T-helper 1 cell treated with Interleukin-12 subunit alpha and Interleukin-12 subunit beta and Interleukin-4 antibody, amounts not matched to agents 30 ng/mL and 1 ng/mL, for 36 hours (primary cell): Measurements from ENCODE around the gene RRBP1. TPM values are rescaled to one million over a fixed set of nuclear protein-coding genes. Genes with fewer than 3 reads are reported as not detected.
"Not testable (repeated sequence)": the region's sequence is repeated elsewhere in the genome, so short reads cannot be mapped to it uniquely, and the experiment has no call there.

Experiments used
- intact Hi-C: fragments of 100-400 bp; cut with micrococcal nuclease; formaldehyde crosslinking; loops from one replicate; pipeline ENCODE4 v1.15.1; 2024
- total RNA-seq: library from RNA; stranded (reverse); gene quantifications from 2 replicates; pipeline ENCODE4 v1.2.3, GENCODE V29; 2022

RRBP1 gene
- total RNA-seq, 1 donor from 2014 or later, result 77.1 TPM

- intact Hi-C loops, result no loop called here
These were observed 26.8 kb upstream of the RRBP1 start for GRCh38 chr20:17708675-17709360.

- intact Hi-C loops, result not testable (repeated sequence)
These were observed 25.9 kb upstream of the RRBP1 start for GRCh38 chr20:17707951-17708350.

GRCh38 chr20:17706632-17707031 is 24.6 kb upstream of the RRBP1 start:
- intact Hi-C loops, result no loop called here

- intact Hi-C loops, result no loop called here
These were observed 23.9 kb upstream of the RRBP1 start for GRCh38 chr20:17705916-17706315.

- intact Hi-C loops, result no loop called here
These were observed 22.7 kb upstream of the RRBP1 start for GRCh38 chr20:17704589-17705317.

- intact Hi-C loops, result no loop called here
These were observed 19.8 kb upstream of the RRBP1 start for GRCh38 chr20:17701826-17702225.

- intact Hi-C loops, result no loop called here
These were observed 18.6 kb upstream of the RRBP1 start for GRCh38 chr20:17700637-17701036.

GRCh38 chr20:17699931-17700351 is 17.9 kb upstream of the RRBP1 start, which contains the start of gene BANF2:
TSS of gene BANF2 (plus strand) at chr20:17699966. CDS start at chr20:17725026, 25,060 bp downstream.
- intact Hi-C loops, result no loop called here

- intact Hi-C loops, result no loop called here
These were observed 16.3 kb upstream of the RRBP1 start for GRCh38 chr20:17698384-17698783.

- intact Hi-C loops, result no loop called here
These were observed 15.1 kb upstream of the RRBP1 start for GRCh38 chr20:17697171-17697570.

- intact Hi-C loops, result no loop called here
These were observed 14.2 kb upstream of the RRBP1 start for GRCh38 chr20:17696287-17696686.

GRCh38 chr20:17694767-17695166 is 12.7 kb upstream of the RRBP1 start:
- intact Hi-C loops, result no loop called here

GRCh38 chr20:17693444-17694001 is 11.5 kb upstream of the RRBP1 start:
- intact Hi-C loops, result no loop called here

GRCh38 chr20:17691758-17692157 is 9.7 kb upstream of the RRBP1 start:
- intact Hi-C loops, result no loop called here

- intact Hi-C loops, result no loop called here
These were observed 8.1 kb upstream of the RRBP1 start for GRCh38 chr20:17690144-17690543.

- intact Hi-C loops, result no loop called here
These were observed 6.9 kb upstream of the RRBP1 start for GRCh38 chr20:17688965-17689364.

- intact Hi-C loops, result no loop called here
These were observed 5.8 kb upstream of the RRBP1 start for GRCh38 chr20:17687800-17688199.

- intact Hi-C loops, result no loop called here
These were observed 3.1 kb upstream of the RRBP1 start for GRCh38 chr20:17685168-17685567.

- intact Hi-C loops, result loop anchor here (5.0 kb wide), 2 partner anchors 173 to 1108 kb away; no protein-coding TSS in a partner anchor
These were observed 2.2 kb upstream of the RRBP1 start for GRCh38 chr20:17684077-17684888.

GRCh38 chr20:17683218-17684076 is 1.4 kb upstream of the RRBP1 start:
- intact Hi-C loops, result loop anchor here (2.0 to 5.0 kb wide), 6 partner anchors 174 to 1109 kb away; partner anchors contain the start of genes DZANK1, POLR3F, SEC23B and SNRPB2
